Kidney (tissue), 14 donors: ENCODE measurements around the gene OSBPL9. TPM values are rescaled to one million over a fixed set of nuclear protein-coding genes. Genes with fewer than 3 reads are reported as not detected.

Experiments used
- DNase-seq, 5 donors: peaks; one replicate each; pipeline ENCODE4 v3.0.0-alpha.2; 2013 to 2020
- FAIRE-seq: peaks from 2 replicates; lab custom pipeline; 2012; peaks lifted over from hg19 to GRCh38; lab: Jason Lieb, UNC
- H3K27ac ChIP-seq, 2 donors: one replicate each; pipeline ENCODE4 v1.7.0; 2013; ENCODE audit warnings: low read depth in 2 of 2, low read length in 2 of 2, inconsistent platforms in 1 of 2
- H3K27me3 ChIP-seq: one replicate; pipeline ENCODE4 v1.7.1; 2013; ENCODE audit warnings: low read length, inconsistent platforms; ENCODE audit not compliant: control insufficient read depth, insufficient read depth
- H3K36me3 ChIP-seq, 3 donors: one replicate each; pipeline versions ENCODE4 v1.7.0 to v1.7.1; 2013; ENCODE audit warnings: low read length in 3 of 3, control low read depth in 1 of 3, inconsistent platforms in 1 of 3; ENCODE audit not compliant: insufficient read depth in 3 of 3, control insufficient read depth in 2 of 3
- H3K4me1 ChIP-seq, 3 donors: one replicate each; pipeline versions ENCODE4 v1.7.0 to v1.7.1; 2013; ENCODE audit warnings: low read length in 3 of 3, inconsistent platforms in 1 of 3, low read depth in 1 of 3; ENCODE audit not compliant: control insufficient read depth in 2 of 3, insufficient read depth in 2 of 3
- H3K4me3 ChIP-seq, 3 donors: one replicate each; pipeline versions ENCODE4 v1.7.0 to v1.8.1; 2013; ENCODE audit warnings: low read length in 3 of 3, control low read depth in 1 of 3, inconsistent platforms in 1 of 3
- H3K9ac ChIP-seq, 3 donors: one replicate each; pipeline versions ENCODE4 v1.7.0 to v1.7.1; 2013; ENCODE audit warnings: low read length in 3 of 3, control low read depth in 1 of 3, inconsistent platforms in 1 of 3
- H3K9me3 ChIP-seq, 3 donors: one replicate each; pipeline versions ENCODE4 v1.7.0 to v1.7.1; 2013; ENCODE audit warnings: low read length in 3 of 3, control low read depth in 1 of 3, inconsistent platforms in 1 of 3; ENCODE audit not compliant: control insufficient read depth in 2 of 3, insufficient read depth in 1 of 3
- intact Hi-C: fragments of 100-400 bp; cut with DNase I; formaldehyde crosslinking; loops from one replicate; pipeline ENCODE4 v1.11.1; 2022
- polyA plus RNA-seq: library from polyadenylated mRNA; stranded (reverse); fragments of 350-450 nt; fragmentation: Illumina TruSeq; extraction: RNeasy Lipid Tissue Mini Kit (QIAGEN cat#74804); gene quantifications from one replicate; pipeline ENCODE4 v1.2.3, GENCODE V29; 2014; ENCODE audit warnings: low read depth, low replicate concordance; ENCODE audit not compliant: insufficient read depth
- total RNA-seq: library from RNA; stranded (reverse); fragmentation: NEBNext Ultra II Directional; extraction: Animal tissue kit (Norgen Biotek cat#: 25700); gene quantifications from one replicate; pipeline ENCODE4 v1.2.1, GENCODE V29; 2021
- TF ChIP-seq, protein P1 (sequence below): IDR thresholded peaks from 3 replicates; pipeline ENCODE4 v1.5.1; 2012; ENCODE audit warnings: mild to moderate bottlenecking, moderate library complexity, borderline replicate concordance; ENCODE audit not compliant: insufficient read depth; ENCODE audit errors: extremely low read depth
- donor health status: control.
- donor health status: control.
- donor health status: control.
- donor health status: control.
- donor health status: control.
- donor health status: DM: yes; HTN: yes; CAD: no.
- donor health status: Normal renal cell carcinoma (clear cell type).

The OSBPL9 gene
- total and polyA plus RNA-seq, 2 donors from 2014 or later = 73.2 to 76.6 TPM

DNA sequence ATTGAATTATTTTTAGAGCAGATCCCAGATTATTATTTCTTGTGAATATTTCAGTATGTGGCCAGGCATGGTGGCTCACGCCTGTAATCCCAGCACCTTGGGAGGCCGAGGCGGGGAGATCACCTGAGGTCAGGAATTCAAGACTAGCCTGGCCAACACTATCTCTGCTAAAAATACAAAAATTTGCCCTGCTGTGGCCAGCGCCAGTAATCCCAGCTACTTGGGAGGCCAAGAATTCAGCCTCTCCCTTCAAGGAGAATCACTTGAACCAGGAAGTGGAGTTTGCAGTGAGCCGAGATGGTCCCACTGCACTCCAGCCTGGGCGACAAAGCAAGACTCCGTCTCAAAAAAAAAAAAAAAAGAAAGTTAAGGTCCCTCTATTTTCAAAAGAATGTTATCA, 4.3 kb downstream of the OSBPL9 start:
- Histone ChIP-seq H3K4me1 (peaks cover 0 to 30% (median 20%) of the 10 kb centered on the region in 3 donors), H3K27ac (peak overlapping the region in 1 of 2 donors; percentile 55), H3K9me3 (no peaks in the 10 kb centered on the region), H3K27me3 (no peaks in the 10 kb centered on the region), H3K36me3 (no peaks in the 10 kb centered on the region), H3K9ac (no peak overlapping the region), H3K4me3 (no peak overlapping the region)
- no peak for FAIRE-seq
- intact Hi-C loops = no loop called here
- DNase-seq = no peak
- TF ChIP-seq, protein P1, sequence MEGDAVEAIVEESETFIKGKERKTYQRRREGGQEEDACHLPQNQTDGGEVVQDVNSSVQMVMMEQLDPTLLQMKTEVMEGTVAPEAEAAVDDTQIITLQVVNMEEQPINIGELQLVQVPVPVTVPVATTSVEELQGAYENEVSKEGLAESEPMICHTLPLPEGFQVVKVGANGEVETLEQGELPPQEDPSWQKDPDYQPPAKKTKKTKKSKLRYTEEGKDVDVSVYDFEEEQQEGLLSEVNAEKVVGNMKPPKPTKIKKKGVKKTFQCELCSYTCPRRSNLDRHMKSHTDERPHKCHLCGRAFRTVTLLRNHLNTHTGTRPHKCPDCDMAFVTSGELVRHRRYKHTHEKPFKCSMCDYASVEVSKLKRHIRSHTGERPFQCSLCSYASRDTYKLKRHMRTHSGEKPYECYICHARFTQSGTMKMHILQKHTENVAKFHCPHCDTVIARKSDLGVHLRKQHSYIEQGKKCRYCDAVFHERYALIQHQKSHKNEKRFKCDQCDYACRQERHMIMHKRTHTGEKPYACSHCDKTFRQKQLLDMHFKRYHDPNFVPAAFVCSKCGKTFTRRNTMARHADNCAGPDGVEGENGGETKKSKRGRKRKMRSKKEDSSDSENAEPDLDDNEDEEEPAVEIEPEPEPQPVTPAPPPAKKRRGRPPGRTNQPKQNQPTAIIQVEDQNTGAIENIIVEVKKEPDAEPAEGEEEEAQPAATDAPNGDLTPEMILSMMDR = no peak

DNA sequence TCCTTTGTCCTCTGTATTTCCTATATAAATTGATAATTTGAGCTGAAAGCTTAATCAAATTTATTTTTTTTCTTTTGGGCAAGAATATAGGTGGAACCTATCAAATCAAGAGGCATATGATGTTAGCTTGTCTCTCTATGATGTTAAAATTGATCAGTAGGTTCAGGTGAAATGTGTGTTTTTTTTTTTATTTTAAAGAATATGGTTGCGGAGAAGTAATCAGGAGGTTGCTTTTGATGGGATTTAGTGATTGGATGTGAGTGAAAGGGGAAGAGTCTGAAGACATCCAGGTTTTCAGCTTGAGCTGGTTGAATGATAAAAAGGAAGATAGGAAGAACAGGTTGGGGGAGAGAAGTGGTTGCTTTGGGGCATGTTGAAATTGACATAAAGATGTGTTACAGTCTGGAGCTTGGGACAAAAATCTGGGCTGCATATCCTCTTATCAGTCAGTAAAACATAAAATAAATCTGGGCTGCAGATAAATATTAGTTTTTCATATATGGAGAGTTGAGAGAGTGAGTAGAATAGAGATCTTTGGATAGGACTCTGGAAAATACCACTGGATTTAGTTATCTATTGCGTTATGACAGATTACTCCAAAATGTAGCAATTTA, 5.1 kb downstream of the OSBPL9 start:
- no peaks in the 10 kb centered on the region for H3K27me3 ChIP-seq
- intact Hi-C loops = no loop called here
- no peak overlapping the region for H3K4me3 ChIP-seq
- FAIRE-seq (no peak), DNase-seq (no peak)
- H3K36me3 ChIP-seq = no peaks in the 10 kb centered on the region
- TF ChIP-seq, protein P1 = no peak
- H3K4me1 ChIP-seq = peaks cover 0 to 30% (median 18%) of the 10 kb centered on the region in 3 donors
- no peak overlapping the region for H3K9ac ChIP-seq
- no peaks in the 10 kb centered on the region for H3K9me3 ChIP-seq
- no peak overlapping the region for H3K27ac ChIP-seq

DNA sequence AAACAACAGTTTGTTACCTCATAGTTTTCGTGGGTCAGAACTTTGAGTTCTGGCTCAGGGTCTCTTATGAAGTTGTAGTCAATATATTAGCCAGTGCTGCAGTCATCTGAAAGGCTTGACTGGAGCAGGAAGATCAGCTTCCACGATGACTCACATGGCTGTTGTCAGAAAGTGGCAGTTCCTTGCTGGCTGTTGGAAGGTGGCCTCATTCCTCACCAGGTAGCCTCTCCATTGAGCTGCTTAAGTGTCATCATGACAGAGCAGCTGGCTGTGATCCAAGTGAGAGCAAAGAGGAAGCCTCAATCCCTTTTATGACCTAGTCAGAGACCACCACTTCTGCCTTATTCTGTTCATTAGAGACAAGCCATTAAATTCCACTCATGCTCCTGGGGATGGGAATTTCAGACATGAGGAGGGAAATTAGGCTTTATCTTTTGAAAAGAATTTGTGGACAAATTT, 5.6 kb downstream of the OSBPL9 start:
- no peak for FAIRE-seq
- H3K27ac ChIP-seq = peak overlapping the region in 1 of 2 donors; percentile 32

More for the DNA sequence above, 5.6 kb downstream of the OSBPL9 start:
- Histone ChIP-seq H3K36me3 (no peaks in the 10 kb centered on the region), H3K27me3 (no peaks in the 10 kb centered on the region), H3K4me3 (no peak overlapping the region), H3K9ac (no peak overlapping the region), H3K9me3 (no peaks in the 10 kb centered on the region), H3K4me1 (peaks cover 0 to 30% (median 18%) of the 10 kb centered on the region in 3 donors)
- intact Hi-C loops = no loop called here
- peak in 2 of 5 donors; percentile 26 to 44 for DNase-seq
- TF ChIP-seq, protein P1 = no peak
